HG03139 (cell line): ENCODE data around the gene TAS1R2.
"Not testable (repeated sequence)": the region's sequence is repeated elsewhere in the genome, so short reads cannot be mapped to it uniquely, and the experiment has no call there.

Experiments
- ATAC-seq: cut with Tn5 transposase; IDR thresholded peaks from one replicate; pipeline ENCODE4 v1.9.1; 2021; ENCODE audit not compliant: unreplicated experiment

The TAS1R2 gene

GRCh38 chr1:18859560-18859959, at the start of gene TAS1R2:
TSS of gene TAS1R2 (minus strand) at chr1:18859660. CDS start at chr1:18859660, 0 bp downstream.
- no peak for ATAC-seq

- no peak for ATAC-seq
These were observed 48.7 kb upstream of the TAS1R2 start for GRCh38 chr1:18907917-18908845.

GRCh38 chr1:18907021-18907916, 47.8 kb upstream of the TAS1R2 start:
- no peak for ATAC-seq

GRCh38 chr1:18903291-18903756, 43.9 kb upstream of the TAS1R2 start:
- no peak for ATAC-seq

GRCh38 chr1:18902523-18903290, 43.2 kb upstream of the TAS1R2 start, which contains the start of gene ALDH4A1:
TSS of gene ALDH4A1 (minus strand) at chr1:18902555. CDS start at chr1:18902523, 32 bp downstream.
- peak; percentile 95 for ATAC-seq

- no peak for ATAC-seq
These were observed 42.6 kb upstream of the TAS1R2 start for GRCh38 chr1:18901952-18902522.

- ATAC-seq: no peak
These were observed 41.9 kb upstream of the TAS1R2 start for GRCh38 chr1:18901147-18901951.

- ATAC-seq: no peak
These were observed 40.9 kb upstream of the TAS1R2 start for GRCh38 chr1:18900303-18900841.

GRCh38 chr1:18899363-18900049, 40.0 kb upstream of the TAS1R2 start:
- no peak for ATAC-seq

GRCh38 chr1:18898567-18898966, 39.1 kb upstream of the TAS1R2 start:
- no peak for ATAC-seq

- no peak for ATAC-seq
These were observed 35.9 kb upstream of the TAS1R2 start for GRCh38 chr1:18895317-18895716.

- no peak for ATAC-seq
These were observed 33.7 kb upstream of the TAS1R2 start for GRCh38 chr1:18893120-18893519.

GRCh38 chr1:18891858-18892257, 32.4 kb upstream of the TAS1R2 start:
- ATAC-seq: not testable (repeated sequence)

GRCh38 chr1:18891426-18891780, 31.9 kb upstream of the TAS1R2 start:
- no peak for ATAC-seq

- ATAC-seq: no peak
These were observed 31.4 kb upstream of the TAS1R2 start for GRCh38 chr1:18890706-18891425.

GRCh38 chr1:18886003-18886335, 26.5 kb upstream of the TAS1R2 start:
- ATAC-seq: no peak

- no peak for ATAC-seq
These were observed 26.0 kb upstream of the TAS1R2 start for GRCh38 chr1:18885311-18886002.

- ATAC-seq: no peak
These were observed 25.3 kb upstream of the TAS1R2 start for GRCh38 chr1:18884727-18885126.
